HTR-8/SVneo (cell line): ENCODE results near the gene SLC22A17.
A peak's percentile ranks its signal among the peaks of the same experiment; 100 is the strongest.

Source experiments
- DNase-seq: peaks from one replicate; pipeline ENCODE4 v3.0.0; 2011; ENCODE audit warnings: low spot score, mixed read lengths; ENCODE audit not compliant: insufficient read length
- FAIRE-seq: peaks from 2 replicates; lab custom pipeline; 2011; peaks lifted over from hg19 to GRCh38; lab: Jason Lieb, UNC

Gene SLC22A17

DNA sequence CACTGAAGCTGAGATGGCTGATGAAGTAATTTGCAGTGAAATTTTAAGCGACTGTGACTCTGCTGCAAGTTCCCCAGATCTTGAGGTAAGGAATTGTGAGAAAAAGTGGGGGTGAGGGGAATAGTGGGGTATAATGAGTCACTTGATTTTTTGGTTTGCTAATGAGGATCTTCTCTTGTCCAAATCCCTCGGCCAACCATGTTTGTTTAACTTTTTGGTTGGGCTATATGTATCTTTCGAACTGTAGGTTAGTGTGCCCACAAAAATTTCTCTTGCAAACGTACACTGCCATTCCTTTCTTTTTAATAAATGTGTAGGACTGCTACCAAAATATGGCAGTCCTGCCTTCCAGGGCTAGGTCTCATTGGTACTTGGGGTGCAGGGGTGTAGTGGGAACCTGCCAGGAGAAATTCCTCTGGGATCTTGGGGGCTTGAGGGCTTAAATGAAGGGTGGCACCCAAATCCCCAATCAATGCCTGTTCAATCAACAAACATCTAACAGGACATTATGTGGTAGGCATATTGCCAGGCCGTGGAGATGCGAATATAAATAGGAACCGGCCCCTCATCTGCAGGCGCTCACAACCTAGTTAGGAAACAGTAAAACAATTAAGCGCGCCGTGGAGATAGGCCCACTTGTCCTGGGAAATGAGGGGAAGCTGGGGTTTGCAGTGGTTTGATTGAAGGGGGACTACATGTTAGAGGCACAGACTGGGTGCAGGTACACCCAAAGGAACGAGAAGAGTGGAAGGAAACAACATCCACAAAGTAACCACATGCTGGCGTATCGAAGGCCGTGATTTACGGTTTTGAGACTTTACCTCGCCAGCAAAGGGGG lies 32.7 kb downstream of the SLC22A17 start:
- FAIRE-seq (no peak), DNase-seq (no peak)

DNA sequence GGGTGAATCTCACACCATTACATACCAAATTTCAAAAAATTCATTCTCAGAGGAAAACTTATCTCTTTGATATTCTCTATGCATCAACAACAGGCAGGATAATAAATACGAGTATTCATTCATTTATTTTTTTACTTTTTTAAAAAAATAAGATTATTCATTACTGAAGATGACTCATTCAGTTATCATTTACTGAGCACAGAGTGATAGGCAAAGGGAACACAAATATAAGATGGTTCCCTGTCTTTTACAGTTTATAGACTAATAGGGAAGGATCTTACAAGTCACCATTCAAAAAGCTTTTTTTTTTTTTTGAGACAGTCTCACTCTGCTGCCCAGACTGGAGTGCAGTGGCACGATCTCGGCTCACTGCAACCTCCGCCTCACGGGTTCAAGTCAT lies 36.4 kb downstream of the SLC22A17 start:
- FAIRE-seq = no peak

GRCh38 chr14:23310546-23310945 lies 42.1 kb downstream of the SLC22A17 start:
- DNase-seq (no peak), FAIRE-seq (no peak)

More for the DNA sequence above, 36.4 kb downstream of the SLC22A17 start:
- no peak for DNase-seq

DNA sequence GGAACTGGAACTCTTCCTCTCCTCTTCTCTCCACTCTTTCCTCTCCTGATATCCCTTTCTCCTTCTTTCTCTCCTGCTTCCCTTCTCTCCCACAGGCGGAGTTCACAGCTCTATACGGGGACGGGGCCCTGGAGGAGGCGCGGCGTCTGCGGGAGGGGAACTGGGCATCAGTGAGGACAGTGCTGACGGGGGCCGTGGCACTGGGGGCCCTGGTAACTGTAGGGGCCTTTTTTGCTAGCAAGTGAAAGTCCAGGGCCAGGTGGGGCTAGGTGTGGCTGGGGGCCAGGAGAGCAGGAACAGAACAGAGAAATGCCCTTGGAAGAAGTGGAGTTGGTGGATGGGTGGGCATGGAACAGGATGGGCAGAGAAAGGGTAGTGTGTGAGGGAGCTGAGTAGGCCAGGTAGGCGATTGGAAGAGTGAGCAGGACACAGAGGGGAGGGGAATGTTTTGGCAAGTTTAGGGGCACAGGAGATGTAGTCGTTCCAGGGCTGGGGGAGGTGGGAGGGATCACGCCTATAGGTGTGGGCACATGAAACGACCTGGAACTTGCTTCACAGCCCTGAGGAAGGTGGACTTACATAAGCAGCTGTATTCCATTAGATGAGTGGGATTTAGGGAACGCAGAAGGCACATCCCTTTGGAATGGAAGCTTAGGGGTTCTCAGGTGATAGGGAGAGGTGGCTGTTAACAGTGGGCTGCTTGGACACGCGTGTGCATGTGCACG lies 43.8 kb downstream of the SLC22A17 start:
- DNase-seq (no peak), FAIRE-seq (no peak)

GRCh38 chr14:23307687-23308644 lies 44.7 kb downstream of the SLC22A17 start:
- DNase-seq (no peak), FAIRE-seq (no peak)

- DNase-seq = no peak
- FAIRE-seq = no peak
Measured at GRCh38 chr14:23307146-23307530, 45.5 kb downstream of the SLC22A17 start.

DNA sequence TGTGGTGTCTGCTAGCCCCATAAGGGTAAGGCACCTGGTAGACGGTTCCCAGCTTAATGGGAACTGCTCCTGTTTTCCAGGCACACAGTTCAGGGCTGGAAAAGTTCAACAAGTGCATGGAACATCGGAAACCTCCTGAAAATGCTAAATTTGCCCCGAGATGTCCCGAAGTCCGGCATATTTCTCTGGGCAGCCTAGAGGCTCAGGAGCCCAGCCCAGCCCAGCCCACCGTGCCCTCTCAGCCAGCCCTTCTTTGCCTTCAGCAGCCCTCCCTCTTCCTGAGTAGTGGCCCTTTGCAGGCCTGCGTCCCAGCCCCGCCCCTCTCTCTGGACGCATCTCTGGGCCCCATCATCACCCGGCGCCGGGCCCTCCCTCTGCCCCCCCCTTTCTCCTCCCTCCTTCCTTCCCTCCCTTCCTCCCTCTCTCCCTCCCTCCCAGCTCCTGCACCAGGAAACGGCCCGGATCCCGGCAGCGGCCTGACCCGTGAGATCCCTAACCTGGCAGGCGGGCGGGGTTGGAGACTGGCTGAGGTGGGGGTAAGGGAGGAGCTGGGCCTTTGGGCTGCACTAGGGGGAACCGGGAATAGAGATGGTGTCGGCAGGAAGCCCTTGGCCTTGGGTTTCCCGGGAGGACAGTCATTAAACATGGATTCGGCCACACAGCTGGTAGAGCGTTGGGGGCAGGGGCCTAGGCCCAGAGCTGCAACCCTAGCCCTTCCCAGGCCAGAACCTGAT lies 46.1 kb downstream of the SLC22A17 start, which contains the start of gene BCL2L2:
Gene BCL2L2, plus strand, starts transcription at position 422 of the 734 bp plus-strand sequence. CDS start 935 bp downstream, outside the sequence.
- no peak for FAIRE-seq

DNA sequence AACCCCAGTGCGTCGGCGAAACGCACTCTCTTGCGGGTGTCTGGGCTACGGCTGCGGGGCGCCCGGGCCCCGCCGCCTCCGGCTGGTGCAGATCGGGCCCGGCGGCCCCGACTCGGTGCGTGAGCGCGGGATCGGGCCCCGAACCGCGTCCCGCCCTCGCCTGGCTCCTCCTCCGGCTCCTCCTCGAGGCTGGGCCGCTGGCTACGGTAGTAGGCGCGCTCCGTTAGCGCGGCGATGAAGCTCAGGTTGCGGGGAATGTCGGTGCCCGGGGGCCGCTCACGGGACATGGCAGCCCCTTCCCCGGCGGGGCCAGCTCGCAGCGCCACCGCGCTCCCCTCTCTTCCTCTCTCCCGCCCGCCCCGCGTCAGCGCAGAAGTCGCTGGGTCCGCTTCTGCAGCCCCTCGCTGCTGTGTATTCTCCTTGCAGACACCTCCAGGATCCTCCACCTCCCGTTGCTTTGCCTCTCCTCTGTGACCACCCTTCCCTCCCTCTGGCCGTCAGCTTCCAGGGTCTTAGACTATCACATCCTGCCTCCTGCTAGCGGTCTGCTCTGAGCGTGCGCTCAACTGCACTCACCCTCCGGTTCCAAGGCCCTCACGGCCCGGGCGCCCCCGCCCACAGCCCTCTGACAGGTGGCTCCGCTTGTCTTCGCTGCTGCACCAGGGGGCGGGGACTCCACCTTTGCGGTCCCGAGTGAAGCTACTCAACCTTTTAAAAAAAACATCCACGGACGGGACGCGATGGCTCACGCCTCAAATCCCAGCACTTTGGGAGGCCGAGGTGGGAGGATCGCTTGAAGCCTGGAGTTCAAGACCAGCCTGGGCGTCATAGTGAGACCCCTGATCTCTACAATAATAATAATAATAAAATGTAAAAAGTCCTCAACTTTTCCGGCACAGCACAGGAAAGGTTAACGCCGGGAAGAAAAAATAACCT lies 50.1 kb downstream of the SLC22A17 start, which contains the start of gene PPP1R3E:
Gene PPP1R3E, minus strand, starts transcription at position 570 of the 936 bp plus-strand sequence. Its CDS starts 283 bp downstream, at position 287.
- FAIRE-seq = no peak
- peak; percentile 14 for DNase-seq

More for the DNA sequence above, 46.1 kb downstream of the SLC22A17 start, which contains the start of gene BCL2L2:
- peak; percentile 57 for DNase-seq

GRCh38 chr14:23301969-23302289 lies 50.8 kb downstream of the SLC22A17 start:
- FAIRE-seq (no peak), DNase-seq (no peak)

DNA sequence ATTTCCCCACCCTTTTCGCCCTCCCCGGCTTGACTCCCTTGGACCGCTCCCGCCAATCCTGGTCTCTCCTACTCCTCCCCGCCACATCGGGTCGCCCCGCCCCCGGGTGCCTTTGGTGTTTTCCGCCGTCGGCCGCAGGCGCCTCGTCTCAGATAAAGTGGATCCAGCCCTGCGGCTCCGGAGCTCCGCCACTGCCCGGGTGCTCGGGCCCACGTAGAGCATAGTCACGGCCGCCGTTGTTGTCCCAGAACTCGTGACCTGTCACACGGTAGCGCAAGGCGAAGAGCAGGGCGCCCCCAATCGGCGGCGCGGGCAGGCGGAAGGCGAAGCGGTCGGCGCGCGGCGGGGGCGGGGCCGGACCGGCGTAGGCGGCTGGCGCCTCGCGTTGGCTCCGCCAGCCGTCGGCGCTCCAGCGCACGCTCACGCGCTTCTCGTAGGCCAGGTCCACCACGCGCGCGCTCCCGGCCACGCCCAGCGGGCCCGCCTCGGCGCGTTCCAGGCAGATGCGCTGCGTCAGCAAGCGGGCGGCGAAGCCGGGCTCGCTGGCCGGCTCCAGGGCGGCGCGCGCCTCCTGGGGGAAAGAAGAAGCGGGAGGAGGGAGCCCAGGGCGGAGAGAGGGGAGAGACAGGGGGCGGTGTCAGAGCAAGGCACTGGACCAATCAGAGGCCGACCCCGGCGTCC lies 51.3 kb downstream of the SLC22A17 start:
- FAIRE-seq = peak; percentile 44

GRCh38 chr14:23300687-23301223 lies 51.9 kb downstream of the SLC22A17 start:
- FAIRE-seq (no peak), DNase-seq (peak; percentile 6)

More for the DNA sequence above, 51.3 kb downstream of the SLC22A17 start:
- peak; percentile 90 for DNase-seq

- no peak for FAIRE-seq
Measured at GRCh38 chr14:23299986-23300686, 52.6 kb downstream of the SLC22A17 start.

DNA sequence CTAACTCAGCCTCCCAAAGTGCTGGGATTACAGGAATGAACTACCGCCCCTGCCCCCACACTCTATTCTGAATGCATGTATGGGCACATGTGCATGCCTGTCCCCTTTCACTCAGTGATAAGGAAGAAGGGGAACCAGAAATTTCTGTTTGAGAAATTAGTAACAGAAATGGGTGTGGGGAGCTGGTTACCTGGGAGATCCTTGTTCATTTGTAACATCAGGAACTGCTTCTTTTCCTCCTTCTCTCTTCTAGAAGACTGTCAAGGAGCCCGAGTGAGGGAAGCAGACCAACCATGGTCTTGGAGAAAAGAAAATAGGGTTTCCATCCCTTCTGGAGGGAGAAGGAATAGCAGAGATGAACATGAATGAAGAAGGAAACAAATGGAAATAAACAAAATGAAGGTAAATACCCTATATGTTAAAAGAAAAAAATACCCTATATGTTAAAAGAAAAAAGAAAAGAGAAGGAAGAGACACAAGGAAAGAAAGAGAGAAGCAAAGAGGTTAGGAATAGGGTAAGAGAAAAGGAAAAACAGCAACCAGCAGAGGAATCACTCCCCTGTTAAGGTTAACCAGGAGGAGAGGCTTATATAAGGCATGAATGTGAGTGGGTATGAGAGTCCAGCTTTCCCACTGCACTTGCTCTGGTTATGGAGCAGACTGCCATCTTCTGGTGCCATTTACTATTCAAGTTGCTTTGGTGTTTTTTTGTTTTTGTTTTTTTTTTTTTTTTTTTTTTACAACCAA lies 53.3 kb downstream of the SLC22A17 start:
- DNase-seq = peak; percentile 19
- FAIRE-seq = no peak

More at GRCh38 chr14:23299986-23300686, 52.6 kb downstream of the SLC22A17 start:
- DNase-seq = no peak

- FAIRE-seq (no peak), DNase-seq (no peak)
Measured at GRCh38 chr14:23297611-23298277, 54.9 kb downstream of the SLC22A17 start.

GRCh38 chr14:23297096-23297495 lies 55.6 kb downstream of the SLC22A17 start:
- FAIRE-seq = no peak
- no peak for DNase-seq
